RWPE2 (cell line): Measurements from ENCODE around the gene SLC25A13.

ENCODE experiments used
- ATAC-seq: fragments of 200-7000 bp; cut with Tn5 transposase; 3 replicates; pipeline ENCODE4 v1.9.1; 2021; ENCODE audit warnings: low read depth
- DNase-seq: peaks from one replicate; pipeline ENCODE4 v3.0.0-alpha.2; 2020; ENCODE audit warnings: low spot score
- H3K27ac ChIP-seq: fragments of 450-650 bp; 2 replicates; pipeline ENCODE4 v1.5.1; 2017; ENCODE audit warnings: mild to moderate bottlenecking; ENCODE audit not compliant: poor library complexity, severe bottlenecking
- H3K27me3 ChIP-seq: fragments of 250-450 bp; sonication (Bioruptor Pico); 2 replicates; pipeline ENCODE4 v1.5.1; 2021; ENCODE audit warnings: mild to moderate bottlenecking, moderate library complexity; ENCODE audit not compliant: insufficient read depth, poor library complexity, severe bottlenecking
- H3K36me3 ChIP-seq: fragments of 250-450 bp; sonication (Bioruptor Pico); 2 replicates; pipeline ENCODE4 v1.5.1; 2020; ENCODE audit warnings: low read depth, mild to moderate bottlenecking, moderate library complexity
- H3K4me1 ChIP-seq: fragments of 250-450 bp; sonication (Bioruptor Pico); 2 replicates; pipeline ENCODE4 v1.5.1; 2021; ENCODE audit warnings: mild to moderate bottlenecking, moderate library complexity; ENCODE audit not compliant: insufficient read depth, poor library complexity, severe bottlenecking
- H3K4me3 ChIP-seq: fragments of 250-450 bp; sonication (Bioruptor Pico); 2 replicates; pipeline ENCODE4 v1.5.1; 2021; ENCODE audit warnings: mild to moderate bottlenecking, moderate library complexity; ENCODE audit not compliant: severe bottlenecking
- H3K9me3 ChIP-seq: fragments of 250-450 bp; sonication (Bioruptor Pico); 2 replicates; pipeline ENCODE4 v1.5.1; 2021; ENCODE audit warnings: mild to moderate bottlenecking, moderate library complexity; ENCODE audit not compliant: severe bottlenecking
- TF ChIP-seq, protein P1 (sequence below): fragments of 450-650 bp; IDR thresholded peaks from one replicate; pipeline ENCODE4 v1.5.1; 2017; ENCODE audit warnings: mild to moderate bottlenecking, moderate library complexity; ENCODE audit not compliant: poor library complexity, severe bottlenecking

SLC25A13 gene

DNA sequence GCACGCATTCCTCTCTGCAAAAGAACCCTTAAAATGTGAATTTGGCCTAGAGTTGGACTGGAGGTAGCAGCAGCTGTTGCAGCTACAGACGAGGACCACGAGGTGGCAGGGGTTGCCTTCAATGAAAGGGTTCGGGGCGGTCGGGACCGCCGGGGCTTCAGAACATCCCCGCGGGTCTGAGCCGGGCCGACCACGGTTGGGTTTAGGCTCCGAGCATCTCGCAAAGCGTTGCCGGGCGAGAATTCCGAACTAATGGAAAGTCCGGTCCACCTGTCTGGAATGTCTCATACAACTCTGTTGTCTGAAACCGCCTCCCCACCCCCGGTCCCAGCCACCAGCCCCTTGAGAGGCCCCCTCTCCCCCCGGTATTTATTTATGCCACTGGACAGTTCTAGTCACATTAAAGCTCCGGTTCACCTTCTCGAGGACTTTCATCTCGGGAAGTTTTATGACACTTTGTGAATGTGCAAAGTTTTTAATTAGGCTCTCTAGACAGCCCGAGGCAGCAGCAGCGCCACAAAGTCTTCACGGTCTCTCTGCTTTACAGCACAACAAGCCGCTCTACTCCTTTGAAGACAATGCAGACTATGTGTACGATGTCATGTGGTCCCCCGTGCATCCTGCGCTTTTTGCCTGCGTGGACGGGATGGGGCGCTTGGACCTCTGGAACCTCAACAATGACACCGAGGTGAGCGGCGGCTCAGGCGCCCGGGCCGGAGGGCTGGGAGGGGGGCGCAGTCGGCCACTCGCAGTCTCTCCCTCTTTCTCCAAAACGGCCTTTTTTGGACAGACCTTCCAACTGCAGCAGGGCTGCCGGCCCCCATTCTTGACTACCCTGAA, 246.2 kb downstream of the SLC25A13 start:
- TF ChIP-seq, protein P1, sequence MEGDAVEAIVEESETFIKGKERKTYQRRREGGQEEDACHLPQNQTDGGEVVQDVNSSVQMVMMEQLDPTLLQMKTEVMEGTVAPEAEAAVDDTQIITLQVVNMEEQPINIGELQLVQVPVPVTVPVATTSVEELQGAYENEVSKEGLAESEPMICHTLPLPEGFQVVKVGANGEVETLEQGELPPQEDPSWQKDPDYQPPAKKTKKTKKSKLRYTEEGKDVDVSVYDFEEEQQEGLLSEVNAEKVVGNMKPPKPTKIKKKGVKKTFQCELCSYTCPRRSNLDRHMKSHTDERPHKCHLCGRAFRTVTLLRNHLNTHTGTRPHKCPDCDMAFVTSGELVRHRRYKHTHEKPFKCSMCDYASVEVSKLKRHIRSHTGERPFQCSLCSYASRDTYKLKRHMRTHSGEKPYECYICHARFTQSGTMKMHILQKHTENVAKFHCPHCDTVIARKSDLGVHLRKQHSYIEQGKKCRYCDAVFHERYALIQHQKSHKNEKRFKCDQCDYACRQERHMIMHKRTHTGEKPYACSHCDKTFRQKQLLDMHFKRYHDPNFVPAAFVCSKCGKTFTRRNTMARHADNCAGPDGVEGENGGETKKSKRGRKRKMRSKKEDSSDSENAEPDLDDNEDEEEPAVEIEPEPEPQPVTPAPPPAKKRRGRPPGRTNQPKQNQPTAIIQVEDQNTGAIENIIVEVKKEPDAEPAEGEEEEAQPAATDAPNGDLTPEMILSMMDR = peak; percentile 89
- Histone ChIP-seq H3K27me3 (peaks cover 33% of the 10 kb centered on the region), H3K9me3 (no peaks in the 10 kb centered on the region), H3K4me1 (no peaks in the 10 kb centered on the region), H3K27ac (no peak overlapping the region), H3K36me3 (no peaks in the 10 kb centered on the region), H3K4me3 (peak overlapping the region; percentile 28)
- DNase-seq (peak; percentile 68), ATAC-seq (peak; percentile 87)

DNA sequence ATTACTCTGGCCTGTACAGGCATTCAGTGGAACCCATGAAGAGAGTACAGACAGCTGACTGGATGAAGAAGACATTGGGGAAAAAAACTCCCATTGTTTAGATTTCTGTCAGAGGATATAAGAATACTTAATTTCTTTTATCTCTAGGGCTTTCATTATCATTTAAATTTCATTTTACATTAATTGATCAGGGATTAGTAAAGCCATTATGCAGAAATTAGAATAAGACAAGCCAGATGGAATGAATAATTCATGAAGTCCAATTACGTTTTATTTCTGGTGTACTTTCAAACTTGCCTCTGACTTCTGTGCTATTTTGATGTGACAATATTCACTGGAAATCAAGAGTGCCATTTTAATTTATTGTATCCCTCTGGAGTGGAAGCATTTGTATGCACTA, 247.0 kb downstream of the SLC25A13 start:
- Histone ChIP-seq H3K9me3 (no peaks in the 10 kb centered on the region), H3K4me3 (no peak overlapping the region), H3K27me3 (peaks cover 33% of the 10 kb centered on the region), H3K36me3 (no peaks in the 10 kb centered on the region), H3K27ac (no peak overlapping the region), H3K4me1 (no peaks in the 10 kb centered on the region)
- TF ChIP-seq, protein P1 = no peak
- no peak for DNase-seq
- no peak for ATAC-seq
